Measurements from ENCODE around the gene ZNF423.

ZNF423 gene

GRCh38 chr16:49499869-49500610 lies 355.9 kb downstream of the ZNF423 start:
- H3K27ac ChIP-seq = no peak overlapping the region

GRCh38 chr16:49499414-49499785 lies 356.5 kb downstream of the ZNF423 start:
- Histone ChIP-seq H3K4me3 (no peak overlapping the region), H3K27ac (no peak overlapping the region)

More at GRCh38 chr16:49499869-49500610, 355.9 kb downstream of the ZNF423 start:
- no peak overlapping the region for H3K4me3 ChIP-seq

GRCh38 chr16:49498666-49499413 lies 357.1 kb downstream of the ZNF423 start:
- H3K27ac ChIP-seq = no peak overlapping the region

GRCh38 chr16:49498264-49498663 lies 357.6 kb downstream of the ZNF423 start:
- no peak overlapping the region for H3K4me3 ChIP-seq
- H3K27ac ChIP-seq = no peak overlapping the region

More at GRCh38 chr16:49498666-49499413, 357.1 kb downstream of the ZNF423 start:
- H3K4me3 ChIP-seq = no peak overlapping the region

DNA sequence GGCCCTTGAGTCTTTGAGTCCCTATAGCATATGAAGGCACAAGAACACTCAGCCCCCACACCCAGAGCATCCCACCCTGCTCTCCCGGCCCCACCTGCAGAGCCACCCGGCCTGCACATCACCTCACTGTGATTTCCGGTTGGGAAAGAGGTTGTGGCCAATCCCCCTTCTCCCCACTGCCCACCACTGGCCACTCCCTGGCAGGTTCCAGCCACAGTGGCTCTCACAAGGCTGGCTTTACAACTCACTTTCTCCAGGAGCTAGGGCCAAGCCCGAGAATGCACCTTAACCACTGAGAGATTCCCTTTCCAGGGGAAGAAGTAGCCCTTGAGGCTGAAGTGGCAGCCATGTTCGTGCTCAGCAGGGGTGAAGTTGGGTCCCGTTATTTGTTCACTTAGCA lies 358.4 kb downstream of the ZNF423 start:
- H3K4me3 ChIP-seq = no peak overlapping the region
- H3K27ac ChIP-seq = no peak overlapping the region

- no peak overlapping the region for H3K27ac ChIP-seq
- H3K4me3 ChIP-seq = no peak overlapping the region
Observed at GRCh38 chr16:49496656-49497055, 359.3 kb downstream of the ZNF423 start.

DNA sequence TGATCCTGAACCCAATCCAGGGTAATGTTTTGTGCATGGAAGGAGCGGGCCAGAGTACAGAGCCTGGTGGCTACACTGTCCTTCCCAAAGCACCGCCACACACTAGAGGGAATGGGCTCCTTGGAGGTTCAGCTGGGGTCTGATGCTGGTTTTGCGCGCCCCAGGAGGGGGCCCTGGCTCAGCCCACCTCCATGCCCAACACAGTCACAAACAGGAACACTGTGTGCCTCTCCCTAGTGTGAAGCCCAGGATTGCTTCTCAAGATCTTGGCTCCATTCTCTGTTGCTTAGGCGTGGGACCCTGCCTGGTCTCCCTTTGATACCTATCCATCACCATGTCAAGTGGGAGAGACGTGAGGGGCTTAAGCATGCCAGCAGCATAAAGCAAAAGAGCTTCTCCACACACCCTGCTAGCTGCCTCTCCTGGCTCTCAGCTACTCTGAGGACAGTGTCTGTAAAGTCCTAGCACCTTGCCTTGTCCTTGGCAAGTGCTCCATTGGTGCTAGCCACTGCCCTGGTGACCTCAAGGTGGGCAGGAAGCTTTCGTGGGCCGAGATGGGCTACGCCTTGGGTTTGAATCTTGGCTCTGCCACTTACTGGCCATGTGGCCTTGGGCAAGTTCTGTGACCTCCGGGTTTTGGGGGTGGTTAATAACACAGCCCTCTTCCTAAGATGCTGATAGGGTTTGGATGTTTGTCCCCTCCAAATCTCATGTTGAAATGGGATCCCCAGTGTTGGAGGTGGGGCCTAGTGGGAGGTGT lies 360.1 kb downstream of the ZNF423 start:
- H3K4me3 ChIP-seq = no peak overlapping the region
- no peak overlapping the region for H3K27ac ChIP-seq

GRCh38 chr16:49494891-49495566 lies 360.9 kb downstream of the ZNF423 start:
- no peak overlapping the region for H3K4me3 ChIP-seq

DNA sequence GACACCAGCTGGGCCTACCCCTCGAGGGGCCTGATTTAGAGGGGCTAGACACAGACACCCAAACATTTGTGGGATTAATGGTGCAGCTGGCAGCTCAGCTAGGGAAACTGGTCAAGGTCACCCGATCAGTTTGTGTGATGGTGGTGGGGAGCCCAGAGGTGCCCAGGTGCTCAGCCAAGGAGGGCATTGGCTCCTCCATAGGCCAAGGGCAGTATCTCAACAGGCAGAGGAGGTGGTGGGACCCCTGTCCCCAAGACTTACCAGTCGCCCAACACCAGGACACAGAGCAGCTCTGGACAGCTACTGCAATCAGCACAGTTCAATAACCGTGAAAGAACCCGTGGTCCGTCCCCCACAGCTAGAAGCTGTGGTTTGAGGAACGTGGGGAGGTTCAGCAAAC lies 361.4 kb downstream of the ZNF423 start:
- Histone ChIP-seq H3K27ac (no peak overlapping the region), H3K4me3 (no peak overlapping the region)

More at GRCh38 chr16:49494891-49495566, 360.9 kb downstream of the ZNF423 start:
- H3K27ac ChIP-seq = no peak overlapping the region

GRCh38 chr16:49493836-49494235 lies 362.1 kb downstream of the ZNF423 start:
- no peak overlapping the region for H3K4me3 ChIP-seq

DNA sequence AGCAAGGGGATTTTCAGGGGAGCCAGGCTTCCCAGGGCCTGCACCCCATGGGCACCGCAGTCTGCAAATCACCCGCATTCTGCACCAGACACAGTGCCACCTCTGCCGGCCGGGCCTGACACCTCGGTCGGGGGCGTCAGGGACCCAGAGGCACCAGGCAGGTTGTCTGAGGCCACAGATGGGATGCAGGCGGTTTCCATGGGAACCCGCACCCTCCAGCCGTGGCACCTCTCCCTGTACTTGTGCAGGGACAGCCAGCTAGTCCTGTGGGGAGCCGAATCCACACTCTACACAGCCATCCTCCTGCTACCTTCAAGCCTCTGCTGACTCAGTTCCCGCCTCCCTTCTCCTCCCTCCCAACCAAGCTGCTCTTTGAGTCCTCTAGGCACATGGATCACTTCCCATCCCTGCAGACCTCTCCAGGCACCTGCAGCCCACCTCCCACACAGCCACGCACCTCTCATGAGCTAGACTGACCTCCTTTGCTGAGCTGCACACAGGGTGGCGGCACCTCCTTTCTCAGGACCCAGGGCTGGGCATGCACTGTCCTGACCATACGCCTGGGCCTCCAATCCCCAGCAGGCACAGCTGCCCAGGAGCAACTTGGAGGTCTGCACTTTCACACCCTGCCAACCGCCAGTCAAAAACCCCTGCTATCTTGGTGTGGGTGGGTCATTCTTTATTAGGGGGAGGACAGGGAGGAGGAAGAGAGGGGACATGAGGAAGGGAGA lies 362.9 kb downstream of the ZNF423 start:
- no peak overlapping the region for H3K27ac ChIP-seq
- H3K4me3 ChIP-seq = no peak overlapping the region

More at GRCh38 chr16:49493836-49494235, 362.1 kb downstream of the ZNF423 start:
- H3K27ac ChIP-seq = no peak overlapping the region

DNA sequence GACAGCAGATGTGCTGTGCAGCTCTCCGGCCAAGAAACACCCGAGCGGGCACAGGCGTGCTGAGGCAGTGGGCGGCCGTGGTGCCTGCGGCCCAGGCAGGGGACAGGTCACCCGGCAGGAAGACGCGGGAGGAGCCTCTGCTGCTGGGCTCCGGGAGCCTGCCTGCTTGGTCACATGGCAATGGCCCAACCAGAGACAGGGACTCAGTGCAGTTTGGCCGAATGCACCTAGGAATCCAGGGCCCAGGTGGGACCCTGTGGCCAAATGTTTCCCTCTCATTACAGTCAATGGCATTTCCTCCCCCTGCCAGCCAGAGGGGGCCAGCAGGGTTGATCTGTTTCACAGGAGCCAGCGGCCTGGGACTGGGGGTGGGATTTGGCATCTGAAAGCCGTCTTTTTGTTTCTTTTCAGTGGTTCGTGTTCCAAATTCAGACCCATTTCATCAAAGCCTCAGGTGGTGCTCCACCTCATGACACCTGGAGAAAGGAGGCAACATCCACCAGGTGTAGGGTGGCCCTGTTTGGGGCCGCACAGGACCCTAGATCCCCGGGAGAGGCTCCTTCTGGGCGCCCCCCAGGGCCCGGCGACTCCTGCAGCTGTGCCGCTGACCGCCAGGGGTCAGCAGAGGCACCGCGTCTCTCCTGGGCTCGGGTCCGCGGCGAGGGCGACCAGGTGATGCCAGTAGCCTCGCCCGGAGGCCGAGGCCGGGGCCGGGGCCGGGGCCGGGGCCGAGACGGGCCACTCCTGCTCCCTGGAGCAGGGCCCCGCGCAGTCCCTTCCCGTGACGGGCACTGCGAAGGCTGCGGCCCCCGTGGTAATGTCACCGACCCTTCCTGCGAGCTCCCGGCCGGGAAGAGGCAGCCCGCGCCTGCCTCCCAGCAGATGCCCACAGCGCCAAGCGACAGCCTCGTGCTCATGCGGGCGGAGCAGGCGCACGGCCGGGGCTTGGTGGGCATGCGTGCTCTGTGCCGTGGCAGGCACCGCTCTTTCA lies 363.8 kb downstream of the ZNF423 start:
- no peak overlapping the region for H3K27ac ChIP-seq
- peak overlapping the region in 2 of 7 experiments; percentile 9 to 29 for H3K4me3 ChIP-seq

DNA sequence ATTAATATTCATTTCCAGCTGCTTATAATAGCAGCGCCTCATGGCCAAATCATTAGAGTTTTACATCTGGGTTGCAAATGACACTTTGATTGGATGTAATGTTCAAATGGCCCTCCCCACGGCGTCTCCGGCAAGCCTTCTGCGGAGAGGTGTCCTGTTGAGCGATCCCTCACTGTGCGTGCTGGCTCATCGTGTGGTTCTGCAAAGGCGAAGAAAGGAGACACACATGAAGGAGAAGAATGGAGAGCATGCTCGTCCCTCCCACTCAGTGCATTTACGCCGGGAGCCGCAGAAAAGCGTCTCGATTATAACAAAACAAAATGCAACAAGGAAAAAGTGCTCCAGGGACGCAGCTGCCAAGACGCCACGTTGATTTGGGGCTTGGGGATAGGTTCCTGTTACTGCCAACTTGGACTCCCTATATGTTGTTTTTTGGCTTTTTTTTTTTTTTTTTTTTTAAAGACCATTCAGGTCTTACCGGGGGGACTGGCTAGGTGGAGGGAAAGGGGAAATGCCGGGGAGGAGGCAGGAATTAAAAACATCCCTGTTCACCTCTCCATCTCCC lies 364.7 kb downstream of the ZNF423 start:
- no peak overlapping the region for H3K4me3 ChIP-seq

GRCh38 chr16:49490321-49490705 lies 365.6 kb downstream of the ZNF423 start:
- Histone ChIP-seq H3K27ac (no peak overlapping the region), H3K4me3 (no peak overlapping the region)

More for the DNA sequence above, 364.7 kb downstream of the ZNF423 start:
- H3K27ac ChIP-seq = no peak overlapping the region

DNA sequence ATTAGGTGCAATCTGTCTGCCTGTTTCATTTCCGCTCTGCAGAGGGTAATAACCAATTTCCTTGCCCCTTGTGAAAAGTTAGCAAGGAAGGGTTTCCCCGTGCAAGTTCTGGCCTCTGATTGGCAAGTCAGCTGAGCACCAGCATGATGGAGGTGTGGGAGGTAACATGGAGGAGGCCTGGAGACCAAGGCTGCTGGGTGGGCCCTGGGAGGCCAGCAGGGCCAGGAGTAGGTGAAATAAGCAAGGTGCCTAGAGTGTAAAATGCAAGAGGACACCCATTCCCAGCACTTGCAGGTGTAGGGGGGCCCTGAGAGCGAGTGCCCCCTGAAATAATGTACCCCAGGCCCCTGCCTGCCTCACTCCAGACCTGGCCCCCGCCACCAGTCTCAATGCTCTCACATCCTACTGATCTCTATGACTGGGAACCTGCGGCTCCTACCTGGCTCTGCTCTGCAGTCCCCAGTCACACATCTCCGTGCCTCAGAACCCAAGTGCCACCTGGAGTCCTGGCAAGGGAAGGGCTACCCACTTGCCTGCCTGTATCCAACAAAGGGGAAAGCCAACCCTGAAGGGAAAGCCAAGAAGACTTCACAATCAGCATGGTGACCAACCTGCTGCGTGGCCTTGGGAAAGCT lies 366.1 kb downstream of the ZNF423 start:
- Histone ChIP-seq H3K4me3 (no peak overlapping the region), H3K27ac (no peak overlapping the region)

GRCh38 chr16:49488740-49489525 lies 367.0 kb downstream of the ZNF423 start:
- no peak overlapping the region for H3K27ac ChIP-seq
- H3K4me3 ChIP-seq = no peak overlapping the region
